Measurements from ENCODE around the gene RUNDC1.
A peak's percentile ranks its signal among the peaks of the same experiment; 100 is the strongest.

The RUNDC1 gene

DNA sequence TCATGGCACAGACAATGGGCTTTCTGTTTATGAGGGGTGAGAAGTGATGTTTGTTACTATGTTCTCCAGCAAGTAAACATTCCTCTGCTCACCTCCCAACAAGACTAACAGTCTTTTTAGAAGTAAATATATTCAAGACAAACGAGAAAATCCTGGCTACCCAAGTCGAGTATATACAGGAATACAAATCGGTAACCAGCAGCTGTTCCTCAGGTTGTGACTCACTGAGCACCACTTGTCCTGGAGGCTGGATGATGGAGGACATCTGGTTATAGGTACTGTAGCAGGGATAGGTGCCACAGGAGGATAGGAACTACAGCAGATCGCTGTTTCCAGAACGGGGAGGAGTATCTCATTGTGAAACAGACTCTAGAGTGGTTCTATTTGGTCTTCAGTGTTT is 12.5 kb downstream of the RUNDC1 start:
- TF ChIP-seq ZBTB7A (IDR thresholded peaks at IDR 0.05; ENCODE audit: low read depth), result no peak
- TF ChIP-seq RAD21 (IDR thresholded peaks at IDR 0.05; ENCODE audit: low read depth), result no peak
- TF ChIP-seq NFIC (IDR thresholded peaks at IDR 0.05), result no peak
- TF ChIP-seq TAF1 (IDR thresholded peaks at IDR 0.05; ENCODE audit: low read depth), result no peak
- no peak for TF ChIP-seq YY1 (IDR thresholded peaks at IDR 0.05; ENCODE audit: low read depth)
- no peak for TF ChIP-seq CREB1 (IDR thresholded peaks at IDR 0.05; ENCODE audit: low read depth)
- TF ChIP-seq, protein P1, sequence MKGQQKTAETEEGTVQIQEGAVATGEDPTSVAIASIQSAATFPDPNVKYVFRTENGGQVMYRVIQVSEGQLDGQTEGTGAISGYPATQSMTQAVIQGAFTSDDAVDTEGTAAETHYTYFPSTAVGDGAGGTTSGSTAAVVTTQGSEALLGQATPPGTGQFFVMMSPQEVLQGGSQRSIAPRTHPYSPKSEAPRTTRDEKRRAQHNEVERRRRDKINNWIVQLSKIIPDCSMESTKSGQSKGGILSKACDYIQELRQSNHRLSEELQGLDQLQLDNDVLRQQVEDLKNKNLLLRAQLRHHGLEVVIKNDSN (IDR thresholded peaks at IDR 0.05), result no peak
- TF ChIP-seq FOXM1 (IDR thresholded peaks at IDR 0.05; ENCODE audit: borderline replicate concordance, low read depth), result no peak
- TF ChIP-seq, protein P2, sequence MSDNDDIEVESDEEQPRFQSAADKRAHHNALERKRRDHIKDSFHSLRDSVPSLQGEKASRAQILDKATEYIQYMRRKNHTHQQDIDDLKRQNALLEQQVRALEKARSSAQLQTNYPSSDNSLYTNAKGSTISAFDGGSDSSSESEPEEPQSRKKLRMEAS (IDR thresholded peaks at IDR 0.05), result no peak
- no peak for TF ChIP-seq EP300 (IDR thresholded peaks at IDR 0.05; ENCODE audit: borderline replicate concordance)
- no peak for TF ChIP-seq EGR1 (IDR thresholded peaks at IDR 0.05)
- no peak for TF ChIP-seq CEBPB (IDR thresholded peaks at IDR 0.05)

DNA sequence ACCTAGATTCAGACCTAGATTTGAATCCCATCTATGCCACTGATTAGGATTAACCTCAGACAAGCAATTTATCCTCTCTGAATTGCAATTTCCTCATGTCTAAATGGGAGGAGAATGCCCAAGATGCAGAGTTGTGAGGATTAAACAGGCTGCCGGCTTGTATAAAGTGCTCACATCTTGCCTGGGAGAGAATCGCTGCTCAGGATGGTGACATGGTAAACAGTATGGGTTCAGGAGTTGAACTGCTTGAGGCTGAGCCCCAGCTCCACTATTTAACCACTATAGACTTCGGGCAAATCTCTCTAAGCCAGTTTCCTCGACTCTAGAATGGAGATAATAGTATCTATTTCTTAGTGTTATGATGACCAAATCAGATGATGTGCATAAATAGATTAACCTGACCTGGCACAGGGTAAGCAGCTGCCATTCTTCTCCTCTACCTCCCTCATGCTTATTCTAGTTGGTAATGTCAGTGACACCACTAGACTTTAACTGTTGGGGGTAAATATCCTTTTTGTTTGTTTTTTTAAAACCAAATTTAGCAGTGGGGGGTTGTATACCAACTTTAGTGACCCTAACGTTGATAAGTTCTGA is 17.1 kb downstream of the RUNDC1 start:
- TF ChIP-seq, protein P2 (IDR thresholded peaks at IDR 0.05), result no peak
- no peak for TF ChIP-seq ZBTB7A (IDR thresholded peaks at IDR 0.05; ENCODE audit: low read depth)
- no peak for TF ChIP-seq YY1 (IDR thresholded peaks at IDR 0.05; ENCODE audit: low read depth)
- TF ChIP-seq EGR1 (IDR thresholded peaks at IDR 0.05), result no peak
- TF ChIP-seq FOXM1 (IDR thresholded peaks at IDR 0.05; ENCODE audit: borderline replicate concordance, low read depth), result no peak
- no peak for TF ChIP-seq CEBPB (IDR thresholded peaks at IDR 0.05)
- TF ChIP-seq TCF12 (IDR thresholded peaks at IDR 0.05; ENCODE audit: low read depth), result no peak
- no peak for TF ChIP-seq TAF1 (IDR thresholded peaks at IDR 0.05; ENCODE audit: low read depth)
- no peak for TF ChIP-seq EP300 (IDR thresholded peaks at IDR 0.05; ENCODE audit: borderline replicate concordance)
- no peak for TF ChIP-seq CREB1 (IDR thresholded peaks at IDR 0.05; ENCODE audit: low read depth)
- TF ChIP-seq, protein P3, sequence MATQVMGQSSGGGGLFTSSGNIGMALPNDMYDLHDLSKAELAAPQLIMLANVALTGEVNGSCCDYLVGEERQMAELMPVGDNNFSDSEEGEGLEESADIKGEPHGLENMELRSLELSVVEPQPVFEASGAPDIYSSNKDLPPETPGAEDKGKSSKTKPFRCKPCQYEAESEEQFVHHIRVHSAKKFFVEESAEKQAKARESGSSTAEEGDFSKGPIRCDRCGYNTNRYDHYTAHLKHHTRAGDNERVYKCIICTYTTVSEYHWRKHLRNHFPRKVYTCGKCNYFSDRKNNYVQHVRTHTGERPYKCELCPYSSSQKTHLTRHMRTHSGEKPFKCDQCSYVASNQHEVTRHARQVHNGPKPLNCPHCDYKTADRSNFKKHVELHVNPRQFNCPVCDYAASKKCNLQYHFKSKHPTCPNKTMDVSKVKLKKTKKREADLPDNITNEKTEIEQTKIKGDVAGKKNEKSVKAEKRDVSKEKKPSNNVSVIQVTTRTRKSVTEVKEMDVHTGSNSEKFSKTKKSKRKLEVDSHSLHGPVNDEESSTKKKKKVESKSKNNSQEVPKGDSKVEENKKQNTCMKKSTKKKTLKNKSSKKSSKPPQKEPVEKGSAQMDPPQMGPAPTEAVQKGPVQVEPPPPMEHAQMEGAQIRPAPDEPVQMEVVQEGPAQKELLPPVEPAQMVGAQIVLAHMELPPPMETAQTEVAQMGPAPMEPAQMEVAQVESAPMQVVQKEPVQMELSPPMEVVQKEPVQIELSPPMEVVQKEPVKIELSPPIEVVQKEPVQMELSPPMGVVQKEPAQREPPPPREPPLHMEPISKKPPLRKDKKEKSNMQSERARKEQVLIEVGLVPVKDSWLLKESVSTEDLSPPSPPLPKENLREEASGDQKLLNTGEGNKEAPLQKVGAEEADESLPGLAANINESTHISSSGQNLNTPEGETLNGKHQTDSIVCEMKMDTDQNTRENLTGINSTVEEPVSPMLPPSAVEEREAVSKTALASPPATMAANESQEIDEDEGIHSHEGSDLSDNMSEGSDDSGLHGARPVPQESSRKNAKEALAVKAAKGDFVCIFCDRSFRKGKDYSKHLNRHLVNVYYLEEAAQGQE (IDR thresholded peaks at IDR 0.05; ENCODE audit: low read depth), result no peak
- no peak for TF ChIP-seq RAD21 (IDR thresholded peaks at IDR 0.05; ENCODE audit: low read depth)
- TF ChIP-seq, protein P1 (IDR thresholded peaks at IDR 0.05), result no peak
- TF ChIP-seq TEAD4 (IDR thresholded peaks at IDR 0.05), result no peak
- no peak for TF ChIP-seq NFIC (IDR thresholded peaks at IDR 0.05)

DNA sequence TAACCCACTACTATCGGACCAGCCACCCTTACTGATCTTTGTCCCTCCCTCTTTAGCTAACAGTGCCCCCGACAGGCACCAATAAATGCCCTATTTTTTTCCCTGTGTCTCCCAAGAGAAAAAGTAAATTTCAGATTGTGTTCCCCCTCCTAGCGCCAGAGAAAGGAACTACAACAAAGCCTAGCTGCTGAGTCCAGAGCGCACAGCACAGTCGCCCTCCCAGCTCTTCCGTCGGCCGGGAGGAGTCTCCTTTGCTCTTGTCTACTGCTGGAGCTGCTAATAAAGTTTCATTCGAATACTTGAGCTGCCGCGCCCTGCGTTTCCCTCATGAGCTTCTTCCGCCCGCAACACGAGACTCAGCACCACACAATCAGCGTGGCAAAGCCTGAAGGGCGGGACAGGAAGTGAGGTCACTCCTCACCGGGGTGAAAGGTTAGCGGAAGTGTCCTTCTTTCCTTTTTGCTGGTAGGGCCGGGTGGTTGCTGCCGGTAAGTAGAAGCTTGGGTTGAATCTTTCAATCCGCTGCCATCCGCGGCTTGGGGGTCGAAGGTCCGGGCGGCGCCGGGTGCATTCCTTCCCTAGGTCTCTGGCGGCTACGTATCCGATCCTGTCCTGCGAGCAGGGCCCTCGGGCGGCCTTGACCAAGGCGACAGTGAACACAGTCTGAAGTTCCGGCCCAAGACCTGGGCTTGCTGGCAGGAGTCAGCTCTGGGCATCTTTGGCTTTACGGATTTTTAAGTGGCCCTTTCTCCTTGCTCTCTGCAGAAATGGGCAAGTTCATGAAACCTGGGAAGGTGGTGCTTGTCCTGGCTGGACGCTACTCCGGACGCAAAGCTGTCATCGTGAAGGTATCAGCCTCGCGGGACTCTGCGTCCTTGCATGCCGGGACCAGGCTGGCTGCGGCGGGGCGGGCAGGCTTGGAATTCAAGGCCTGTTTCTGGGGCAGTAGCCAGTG is 17.9 kb downstream of the RUNDC1 start, which contains the start of gene RPL27:
TSS of gene RPL27 (plus strand) at position 436 of the 955 bp plus-strand sequence. CDS start at position 768, 332 bp downstream.
- TF ChIP-seq FOXM1 (IDR thresholded peaks at IDR 0.05; ENCODE audit: borderline replicate concordance, low read depth) (0 out of 2 replicates have a peak, but pooled peaks have one; percentile 66), ZBTB7A (IDR thresholded peaks at IDR 0.05; ENCODE audit: low read depth) (no peak), CREB1 (IDR thresholded peaks at IDR 0.05; ENCODE audit: low read depth) (peak; percentile 87), EP300 (IDR thresholded peaks at IDR 0.05; ENCODE audit: borderline replicate concordance) (peak; percentile 50; the same call in 1 of the 2 replicates), TEAD4 (IDR thresholded peaks at IDR 0.05) (peak; percentile 91), CEBPB (IDR thresholded peaks at IDR 0.05) (peak; percentile 39; the same call in 1 of the 2 replicates), TCF12 (IDR thresholded peaks at IDR 0.05; ENCODE audit: low read depth) (peak; percentile 88), TAF1 (IDR thresholded peaks at IDR 0.05; ENCODE audit: low read depth) (peak; percentile 99), EGR1 (IDR thresholded peaks at IDR 0.05) (peak; percentile 26; the same call in 1 of the 2 replicates), YY1 (IDR thresholded peaks at IDR 0.05; ENCODE audit: low read depth) (peak; percentile 69), NFIC (IDR thresholded peaks at IDR 0.05) (peak; percentile 26; the same call in 1 of the 2 replicates), RAD21 (IDR thresholded peaks at IDR 0.05; ENCODE audit: low read depth) (peak; percentile 64)
- TF ChIP-seq, protein P3 (IDR thresholded peaks at IDR 0.05; ENCODE audit: low read depth), result no peak
- TF ChIP-seq, protein P1 (IDR thresholded peaks at IDR 0.05), result peak; percentile 85
- TF ChIP-seq, protein P2 (IDR thresholded peaks at IDR 0.05), result peak; percentile 93
